ENCODE measurements around the gene DAP.

DAP gene

GRCh38 chr5:10760096-10760920, 726 bp downstream of the DAP start:
- peak; percentile 27 for DNase-seq

DNA sequence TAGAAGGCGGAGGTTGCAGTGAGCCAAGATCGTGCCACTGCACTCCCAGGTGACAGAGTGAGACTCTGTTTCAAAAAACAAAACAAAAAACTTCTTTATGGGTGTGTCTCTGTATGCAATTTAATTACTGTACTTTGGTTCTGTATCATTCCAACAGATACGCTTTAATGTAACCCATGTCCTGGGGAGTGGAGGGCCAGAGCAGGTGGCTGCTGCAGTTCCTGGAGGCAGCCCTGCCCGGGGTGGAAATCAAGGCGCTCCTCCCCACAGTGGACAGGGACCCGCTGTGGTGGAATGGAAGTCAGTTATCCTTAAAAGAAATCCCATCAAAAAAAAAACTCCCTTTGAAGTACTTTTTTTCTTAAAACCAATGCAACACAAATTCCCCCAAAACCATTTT, 1.9 kb downstream of the DAP start:
- DNase-seq: no peak

DNA sequence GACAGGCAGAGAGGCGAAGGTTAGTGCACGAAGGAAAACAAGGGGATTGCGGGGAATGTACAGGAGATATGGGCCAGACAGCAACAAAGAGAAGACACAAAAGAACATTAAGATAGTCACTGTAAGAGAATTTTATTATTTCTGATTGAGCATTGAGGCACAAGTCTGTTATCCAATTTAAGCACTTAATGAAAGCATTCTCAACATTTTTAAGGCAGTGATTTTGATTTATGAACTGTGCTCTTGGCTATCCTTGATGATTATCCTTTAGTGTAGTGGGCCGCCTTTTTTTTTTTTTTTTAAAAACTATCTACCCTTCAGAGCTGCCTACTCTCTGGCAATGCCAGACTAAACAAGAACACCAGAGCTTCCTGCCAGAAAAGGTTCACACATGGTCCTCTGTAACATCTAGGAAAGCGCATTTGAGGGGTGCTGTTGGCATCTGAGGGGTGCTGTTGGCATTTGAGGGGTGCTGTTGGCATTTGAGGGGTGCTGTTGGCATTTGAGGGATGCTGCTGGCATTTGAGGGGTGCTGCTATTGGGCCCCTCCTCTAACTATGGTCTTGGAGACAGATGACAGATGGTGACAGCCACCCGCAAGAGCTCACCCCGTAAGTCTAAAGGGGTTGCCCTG, 3.0 kb downstream of the DAP start:
- DNase-seq: no peak

GRCh38 chr5:10757043-10757442, 4.0 kb downstream of the DAP start:
- no peak for DNase-seq

- no peak for DNase-seq
Observed at GRCh38 chr5:10756549-10756948, 4.5 kb downstream of the DAP start.

DNA sequence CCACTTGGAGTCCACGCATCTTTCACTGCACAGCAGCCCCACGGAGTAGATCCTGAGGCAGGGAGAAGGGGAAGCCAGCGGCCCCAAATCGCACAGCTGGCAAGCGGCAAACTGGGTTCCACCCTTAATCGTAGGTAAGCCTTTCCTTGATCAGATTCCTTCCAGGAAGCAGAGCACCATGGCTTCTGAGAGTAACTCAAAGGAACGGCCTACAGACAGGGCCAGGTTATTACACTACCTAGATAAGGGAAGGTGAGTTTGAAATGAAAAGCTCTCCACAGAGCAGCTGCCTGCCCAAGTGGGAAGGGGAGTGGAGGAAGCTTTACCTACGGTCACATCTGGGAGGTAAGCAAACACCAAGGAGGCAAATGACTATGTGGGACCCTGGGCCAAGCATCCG, 7.9 kb downstream of the DAP start:
- DNase-seq: no peak

DNA sequence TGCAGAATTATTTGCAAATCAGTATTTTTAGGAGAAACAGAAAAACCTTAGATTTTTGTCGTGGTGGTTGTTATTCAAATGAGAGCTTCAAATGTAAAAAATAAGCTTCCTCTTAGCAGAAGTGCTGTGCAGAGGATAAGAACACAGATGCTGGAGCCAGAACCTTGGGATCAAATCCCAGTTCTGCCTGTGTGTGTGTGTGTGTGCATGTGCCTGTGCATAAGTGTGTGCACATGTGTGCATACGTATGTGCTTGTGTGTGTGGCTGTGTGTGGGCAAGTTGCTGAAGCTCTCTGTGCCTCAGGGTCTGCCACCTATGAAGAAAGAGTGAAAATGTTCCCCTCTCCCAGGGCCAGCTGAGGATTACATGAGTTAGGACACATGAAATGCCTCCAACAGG, 8.6 kb downstream of the DAP start:
- DNase-seq: no peak

- no peak for DNase-seq
Observed at GRCh38 chr5:10750909-10751308, 10.1 kb downstream of the DAP start.

GRCh38 chr5:10747678-10748622, 13.1 kb downstream of the DAP start:
- DNase-seq: no peak

DNA sequence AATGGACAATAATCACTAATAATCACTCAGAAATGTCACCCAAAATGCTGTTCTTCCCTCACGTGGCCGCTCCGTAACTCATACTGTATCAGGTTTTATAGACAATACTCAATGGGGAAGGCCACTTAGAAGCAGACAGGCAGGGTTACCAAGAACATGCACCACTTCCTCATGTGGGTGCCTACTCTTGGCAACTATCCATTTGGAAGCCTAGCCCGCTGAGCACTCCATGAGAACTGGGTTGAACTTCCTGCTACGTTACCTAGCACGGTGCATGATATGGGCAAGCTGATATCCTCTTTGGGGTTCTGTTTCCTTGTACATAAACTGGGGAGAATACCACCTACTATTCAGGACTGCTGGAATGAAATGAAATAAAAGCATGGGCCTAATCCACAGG, 14.3 kb downstream of the DAP start:
- no peak for DNase-seq

DNA sequence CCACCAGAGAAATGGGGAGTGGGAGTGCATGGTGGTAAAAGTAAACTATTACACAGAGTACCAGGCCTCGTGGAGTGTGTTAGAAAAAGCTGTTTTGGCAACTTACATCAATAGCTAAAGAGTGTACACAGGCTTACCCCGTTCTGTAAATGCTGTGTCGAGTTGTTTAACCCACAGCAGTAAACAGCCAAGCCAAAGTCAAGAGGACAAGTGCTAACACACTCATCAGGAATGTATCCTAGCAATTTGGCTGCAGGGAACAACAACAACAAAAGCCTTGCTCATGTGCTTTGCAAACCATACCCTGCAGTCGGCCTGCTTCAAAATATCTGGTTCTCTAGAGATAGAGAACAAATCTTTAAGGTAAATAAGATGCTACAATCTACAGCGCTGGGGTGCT, 15.9 kb downstream of the DAP start:
- DNase-seq: no peak

DNA sequence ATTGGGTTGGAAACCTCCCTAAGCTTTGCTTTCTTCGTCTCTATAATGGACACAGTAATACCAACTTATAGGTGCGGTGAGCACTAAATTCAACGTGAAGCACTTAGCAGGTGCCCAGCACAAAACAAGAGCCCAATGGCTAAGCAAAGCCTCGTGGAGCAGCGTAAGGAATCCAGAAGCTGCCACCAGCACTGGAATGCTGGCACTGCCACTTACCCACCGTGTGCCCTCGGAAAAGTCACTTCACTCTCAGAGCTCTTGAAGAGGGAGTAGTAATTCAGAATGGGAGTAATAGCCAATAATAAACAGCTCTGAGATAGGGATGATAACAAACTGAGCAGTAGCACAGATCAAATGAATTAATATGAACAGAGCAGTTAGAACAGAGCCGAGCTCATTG, 16.4 kb downstream of the DAP start:
- DNase-seq: no peak

DNA sequence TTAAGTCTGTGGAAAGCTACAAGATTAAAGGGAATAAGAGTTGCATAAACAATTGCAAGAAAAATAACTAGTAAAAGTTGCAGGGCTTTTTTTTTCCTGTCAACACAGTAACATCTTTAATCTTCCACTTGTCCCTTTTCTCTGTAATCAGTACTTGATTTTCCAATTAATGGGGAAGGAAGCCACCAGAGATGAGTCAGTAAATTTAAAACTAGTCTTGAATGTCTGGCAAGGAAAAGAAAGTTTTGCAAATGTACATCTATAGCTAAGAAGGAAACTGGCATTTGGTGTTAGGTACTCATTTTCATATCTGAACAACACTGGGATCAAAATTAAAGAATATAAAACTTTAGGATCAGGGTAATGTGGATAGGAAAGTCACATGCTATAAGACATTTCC, 17.1 kb downstream of the DAP start:
- no peak for DNase-seq

DNA sequence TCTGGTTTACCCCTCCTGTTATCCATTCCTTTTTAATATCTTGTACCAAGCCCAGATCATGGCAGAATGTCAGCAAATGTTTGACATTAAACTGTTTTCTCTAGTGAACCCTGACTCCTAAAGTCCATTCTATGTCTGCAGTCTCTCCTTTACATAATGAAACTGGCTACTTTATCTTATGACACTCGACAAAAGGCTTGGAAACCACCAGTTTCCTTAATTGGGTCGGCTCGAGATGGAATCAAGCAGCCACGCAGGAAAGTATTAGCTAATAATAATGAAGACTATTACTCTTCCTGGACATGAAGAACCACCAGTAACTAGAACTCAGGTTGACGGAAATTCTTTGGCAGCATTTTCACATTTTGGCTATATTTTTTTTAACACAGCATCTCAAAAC, 17.5 kb downstream of the DAP start:
- no peak for DNase-seq

GRCh38 chr5:10741661-10742060, 19.4 kb downstream of the DAP start:
- DNase-seq: no peak

DNA sequence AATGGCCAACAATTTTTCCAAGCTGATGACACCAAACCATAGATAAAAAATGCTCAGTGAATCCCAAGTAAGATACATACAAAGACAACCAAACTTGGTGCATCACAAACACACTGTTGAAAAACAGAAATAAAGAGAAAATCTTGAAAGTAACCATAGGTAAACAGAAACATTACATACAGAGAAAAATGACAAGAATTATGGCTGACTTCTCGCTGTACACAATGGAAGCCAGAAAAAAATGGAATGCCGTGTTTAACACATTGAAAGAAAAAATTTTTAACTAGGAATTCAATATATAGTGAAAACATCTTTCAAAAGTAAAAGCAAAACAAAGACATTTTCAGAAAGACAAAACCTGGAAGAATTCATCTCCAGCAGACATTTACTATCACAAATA, 20.6 kb downstream of the DAP start:
- DNase-seq: no peak

DNA sequence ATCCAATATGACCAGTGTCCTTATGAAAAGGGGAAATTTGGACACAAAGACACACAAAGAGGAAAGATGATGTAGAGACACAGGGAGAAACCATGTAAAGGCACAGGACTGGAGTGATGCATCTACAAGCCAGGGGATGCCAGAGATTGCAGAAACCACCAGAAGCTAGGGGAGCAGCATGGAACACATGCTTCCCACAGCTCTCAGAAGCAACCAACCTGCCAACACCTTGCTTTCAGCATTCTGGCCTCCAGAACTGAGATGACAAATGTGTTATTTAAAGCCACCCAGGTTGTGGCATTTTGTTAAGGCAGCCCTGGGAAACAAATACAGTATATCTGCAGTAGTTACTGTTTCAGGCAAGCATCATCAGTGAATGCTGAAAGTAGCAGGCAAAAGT, 23.2 kb downstream of the DAP start:
- no peak for DNase-seq

DNA sequence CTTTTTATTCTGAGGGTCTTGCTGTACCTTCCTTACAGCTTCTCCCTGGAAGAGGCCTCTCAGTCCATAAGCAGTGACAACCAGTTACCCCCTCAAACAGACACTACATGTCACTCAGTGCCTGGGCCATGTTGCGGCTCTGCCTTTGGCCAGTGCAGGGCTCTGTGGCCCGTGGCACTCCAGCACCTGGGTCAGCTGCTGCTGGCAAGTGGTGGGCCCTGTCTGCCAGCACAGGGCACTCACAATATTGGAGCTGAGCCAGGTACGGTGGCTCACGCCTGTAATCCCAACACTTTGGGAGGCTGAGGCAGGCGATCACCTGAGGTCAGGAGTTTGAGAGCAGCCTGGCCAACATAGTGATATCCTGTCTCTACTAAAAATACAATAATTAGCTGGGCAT, 24.2 kb downstream of the DAP start:
- no peak for DNase-seq

DNA sequence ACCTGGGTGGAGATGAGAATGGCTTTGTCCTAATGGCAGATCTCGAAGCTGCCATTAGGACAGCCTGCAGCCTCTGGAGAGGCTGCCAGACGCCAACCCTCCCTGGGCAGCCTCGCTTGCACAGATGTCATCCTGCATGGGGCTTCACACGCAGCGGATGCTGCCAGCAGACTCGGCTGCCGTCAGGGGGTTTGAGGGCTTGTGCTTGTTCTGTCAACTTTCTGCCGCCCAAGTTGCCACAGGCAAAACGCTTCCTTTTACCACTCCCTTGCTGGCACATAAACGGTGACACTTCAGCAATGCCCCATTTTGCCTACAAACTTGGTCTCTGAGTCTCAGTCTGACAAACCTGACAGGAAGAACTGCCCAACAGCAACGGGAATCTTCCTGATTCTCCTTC, 24.7 kb downstream of the DAP start:
- DNase-seq: no peak

GRCh38 chr5:10735569-10736276, 25.3 kb downstream of the DAP start:
- DNase-seq: no peak

- no peak for DNase-seq
Observed at GRCh38 chr5:10734832-10735523, 26.1 kb downstream of the DAP start.

DNA sequence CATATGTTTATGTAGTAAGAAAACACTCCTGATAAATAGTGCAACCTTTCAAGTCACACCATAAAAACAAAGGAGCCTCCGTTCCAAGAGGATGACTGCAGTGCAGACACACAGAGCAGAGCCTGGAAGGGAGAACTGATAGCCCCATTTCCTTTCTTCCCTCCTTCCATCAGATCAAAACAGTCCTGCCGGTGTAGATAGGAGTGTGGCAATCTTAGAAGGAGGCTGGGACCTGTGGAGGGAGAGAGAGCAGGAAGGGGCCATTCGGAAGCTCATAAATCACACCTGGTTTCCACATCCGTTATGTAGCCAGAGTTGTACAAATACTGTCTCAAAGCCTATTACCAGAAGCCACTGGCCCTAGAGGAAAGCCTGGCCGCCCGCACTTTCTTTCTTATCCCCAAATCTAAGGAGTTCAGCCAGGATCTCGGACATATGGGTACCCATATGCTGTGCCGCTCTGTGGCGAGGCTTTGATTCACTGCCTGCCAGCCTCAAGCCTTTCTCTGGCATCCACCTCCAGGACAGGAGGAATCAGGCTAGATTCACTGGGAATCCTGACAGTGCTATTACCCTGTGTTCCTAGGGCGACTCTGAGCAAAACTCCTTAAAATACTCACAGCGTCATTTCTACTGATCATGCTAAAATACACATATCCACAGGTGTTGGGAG, 26.9 kb downstream of the DAP start:
- no peak for DNase-seq
